Measurements from ENCODE around the gene OR51E2. TPM values are rescaled to one million over a fixed set of nuclear protein-coding genes. Genes with fewer than 3 reads are reported as not detected.

The OR51E2 gene
- total and polyA plus RNA-seq, 8 donors = 0.05 to 26.1 (median 0.37) TPM; not detected in 5

DNA sequence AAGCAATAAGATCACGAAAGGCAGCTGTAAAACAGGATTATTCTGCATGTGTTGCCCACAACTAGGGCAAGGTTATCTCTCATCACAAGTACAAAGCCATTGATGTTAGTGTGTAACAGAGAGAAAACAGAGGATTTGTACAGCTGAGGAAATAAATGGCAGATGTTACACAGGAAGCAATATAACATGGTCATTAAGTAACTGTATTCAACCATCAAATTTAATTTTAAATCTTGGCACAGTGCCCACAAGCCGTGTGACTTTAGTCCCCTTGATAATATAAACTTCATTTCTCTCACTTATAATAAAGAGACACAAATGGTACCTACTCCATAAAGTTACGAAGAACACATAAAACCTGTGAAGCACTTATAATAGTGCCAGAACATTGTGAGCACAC, 17.3 kb downstream of the OR51E2 start:
- H3K27ac ChIP-seq = no peak overlapping the region
- intact Hi-C loops (cut with DNase I; ENCODE audit: low total_unique reads) = no loop called here
- H3K36me3 ChIP-seq = no peaks in the 10 kb centered on the region
- DNase-seq = peak in 1 of 2 donors; percentile 22
- H3K9me3 ChIP-seq = no peaks in the 10 kb centered on the region
- TF ChIP-seq CTCF (IDR thresholded peaks at IDR 0.05) (no peak), EP300 (IDR thresholded peaks at IDR 0.05) (no peak), POLR2AphosphoS5 (IDR thresholded peaks at IDR 0.05) (no peak), POLR2A (IDR thresholded peaks at IDR 0.05) (no peak)
- 49 to 52% (median 50%) methylated on average over 3 of the region's 3 CpGs for WGBS, 5 donors
- H3K4me1 ChIP-seq = no peaks in the 10 kb centered on the region
- no peaks in the 10 kb centered on the region for H3K27me3 ChIP-seq
- H3K4me3 ChIP-seq = no peak overlapping the region

DNA sequence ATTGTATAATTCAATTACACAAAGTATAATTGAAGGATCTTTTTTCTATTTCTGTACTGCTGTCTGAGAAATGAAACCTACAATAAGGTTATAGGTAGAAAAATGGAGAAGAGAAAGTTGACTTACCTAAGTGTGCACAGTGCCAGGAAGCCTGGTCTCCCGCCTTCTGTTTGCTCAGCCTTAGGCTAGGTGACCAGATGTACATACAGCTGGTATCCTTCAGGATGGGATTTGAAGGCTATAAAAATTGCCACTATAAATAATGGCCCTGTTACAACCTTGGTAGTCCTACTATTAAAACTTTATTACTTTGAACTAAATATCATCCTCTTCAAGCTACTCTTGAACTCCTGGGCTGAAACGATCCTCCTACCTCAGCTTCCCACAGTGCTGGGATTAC, 19.7 kb downstream of the OR51E2 start:
- H3K4me3 ChIP-seq = no peak overlapping the region
- H3K27me3 ChIP-seq = no peaks in the 10 kb centered on the region
- intact Hi-C loops (cut with DNase I; ENCODE audit: low total_unique reads) = no loop called here
- H3K27ac ChIP-seq = no peak overlapping the region
- no peaks in the 10 kb centered on the region for H3K36me3 ChIP-seq
- DNase-seq = no peak
- WGBS, 5 donors = 55 to 76% (median 63%) methylated on average over 2 of the region's 2 CpGs
- H3K4me1 ChIP-seq = no peaks in the 10 kb centered on the region
- no peaks in the 10 kb centered on the region for H3K9me3 ChIP-seq
- TF ChIP-seq POLR2A (IDR thresholded peaks at IDR 0.05) = no peak
- TF ChIP-seq POLR2AphosphoS5 (IDR thresholded peaks at IDR 0.05) = no peak
- TF ChIP-seq CTCF (IDR thresholded peaks at IDR 0.05) = no peak
- TF ChIP-seq EP300 (IDR thresholded peaks at IDR 0.05) = no peak

GRCh38 chr11:4673781-4674180, 23.9 kb downstream of the OR51E2 start:
- Histone ChIP-seq H3K4me3 (no peak overlapping the region), H3K4me1 (no peaks in the 10 kb centered on the region), H3K27ac (no peak overlapping the region), H3K9me3 (no peaks in the 10 kb centered on the region), H3K36me3 (no peaks in the 10 kb centered on the region), H3K27me3 (no peaks in the 10 kb centered on the region)
- 61 to 74% (median 70%) methylated on average over 2 of the region's 2 CpGs for WGBS, 5 donors
- TF ChIP-seq CTCF (IDR thresholded peaks at IDR 0.05) = no peak
- no peak for TF ChIP-seq POLR2A (IDR thresholded peaks at IDR 0.05)
- no peak for TF ChIP-seq POLR2AphosphoS5 (IDR thresholded peaks at IDR 0.05)
- no peak for DNase-seq
- intact Hi-C loops (cut with DNase I; ENCODE audit: low total_unique reads) = no loop called here

- Histone ChIP-seq H3K4me3 (no peak overlapping the region), H3K4me1 (no peaks in the 10 kb centered on the region), H3K27me3 (no peaks in the 10 kb centered on the region), H3K36me3 (no peaks in the 10 kb centered on the region), H3K27ac (no peak overlapping the region), H3K9me3 (no peaks in the 10 kb centered on the region)
- TF ChIP-seq POLR2A (IDR thresholded peaks at IDR 0.05) (no peak), CTCF (IDR thresholded peaks at IDR 0.05) (no peak), EP300 (IDR thresholded peaks at IDR 0.05) (no peak), POLR2AphosphoS5 (IDR thresholded peaks at IDR 0.05) (no peak)
- intact Hi-C loops (cut with DNase I; ENCODE audit: low total_unique reads) = no loop called here
- DNase-seq = no peak
- WGBS, 5 donors = 42 to 69% (median 66%) methylated on average over 3 of the region's 3 CpGs
These were observed 25.2 kb downstream of the OR51E2 start for GRCh38 chr11:4672470-4672869.
